HepG2 (cell line): ENCODE results near the gene RNF4. TPM values are rescaled to one million over a fixed set of nuclear protein-coding genes. Genes with fewer than 3 reads are reported as not detected.

Experiments
- ATAC-seq: fragments of 200-7000 bp; cut with Tn5 transposase; 3 replicates; pipeline ENCODE4 v1.9.1; 2020; ENCODE audit warnings: mild to moderate bottlenecking, moderate library complexity
- BruUV-seq: library from RNA; stranded (reverse); fragments of 400-500 nt; replicated peaks from 2 replicates; lab custom pipeline; 2021; lab: Mats Ljungman, UMichigan
- CTCF ChIA-PET: fragments of 300-600 bp; formaldehyde crosslinking; extraction: SDS; loops from one replicate; lab custom pipeline; 2021; ENCODE audit warnings: low total read pairs, inconsistent platforms, low intra/inter-chr PET ratio; lab: Yijun Ruan, JAX
- POLR2A ChIA-PET: fragments of 350-600 bp; sonication (Branson Sonifier 250); formaldehyde crosslinking; loops from one replicate; lab custom pipeline; 2020; ENCODE audit warnings: antibody characterized with exemption, inconsistent platforms; lab: Yijun Ruan, JAX
- DNase-seq: peaks from one replicate; pipeline ENCODE4 v3.0.0-alpha.2; 2015; ENCODE audit warnings: low spot score
- FAIRE-seq: peaks from 3 replicates; lab custom pipeline; 2011; peaks lifted over from hg19 to GRCh38; lab: Jason Lieb, UNC
- H2AFZ ChIP-seq: one replicate; pipeline ENCODE4 v1.6.1; 2011; ENCODE audit warnings: low read length, inconsistent platforms
- H3K27ac ChIP-seq: fragments of 300-600 bp; 3 replicates; pipeline ENCODE4 v1.8.0; 2011; ENCODE audit warnings: mixed run types, mild to moderate bottlenecking, mixed read lengths, low read length, inconsistent platforms; ENCODE audit not compliant: insufficient read depth; ENCODE audit errors: extremely low read length
- H3K27me3 ChIP-seq, 2 experiments: fragments of 200-600 bp in 1 of 2; 2 replicates in 1 of 2; 3 replicates in 1 of 2; pipeline versions ENCODE4 v1.6.0 to v1.8.0; 2011; ENCODE audit warnings: low read length in 2 of 2, mild to moderate bottlenecking in 2 of 2, moderate library complexity in 2 of 2, inconsistent platforms in 1 of 2; ENCODE audit not compliant: insufficient read depth in 2 of 2, control insufficient read depth in 1 of 2
- H3K36me3 ChIP-seq, 2 experiments: fragments of 200-600 bp in 1 of 2; replicated peaks in 1 of 2; 2 replicates in 1 of 2; 3 replicates in 1 of 2; pipeline versions ENCODE4 v1.5.1 to v1.8.0; 2011; ENCODE audit warnings: low read length in 2 of 2, inconsistent platforms in 1 of 2; ENCODE audit not compliant: insufficient read depth in 2 of 2, control insufficient read depth in 1 of 2
- H3K4me1 ChIP-seq: 2 replicates; pipeline ENCODE4 v1.5.1; 2012; ENCODE audit warnings: low read length, inconsistent platforms; ENCODE audit not compliant: insufficient read depth
- H3K4me2 ChIP-seq: 2 replicates; pipeline ENCODE4 v1.6.0; 2011; ENCODE audit warnings: low read depth, low read length, inconsistent platforms
- H3K4me3 ChIP-seq, 3 experiments: fragments of 200-600 bp in 1 of 3; sonication (generic), shearing (Covaris generic) in 1 of 3; replicated peaks in 1 of 3; 2 replicates each; pipeline ENCODE4 v1.5.1; 2011 to 2016; ENCODE audit warnings: low read length in 3 of 3, inconsistent platforms in 2 of 3, low read depth in 2 of 3, mild to moderate bottlenecking in 2 of 3, control low read depth in 1 of 3, mixed read lengths in 1 of 3; ENCODE audit not compliant: insufficient read depth in 1 of 3
- H3K79me2 ChIP-seq: one replicate; pipeline ENCODE4 v1.6.1; 2011; ENCODE audit warnings: low read length, inconsistent platforms; ENCODE audit not compliant: insufficient read depth
- H3K9ac ChIP-seq: 2 replicates; pipeline ENCODE4 v1.6.0; 2011; ENCODE audit warnings: mild to moderate bottlenecking, low read depth, low read length, inconsistent platforms; ENCODE audit not compliant: insufficient read depth
- H3K9me3 ChIP-seq: 2 replicates; pipeline ENCODE4 v1.5.1; 2012; ENCODE audit warnings: mild to moderate bottlenecking, low read length
- H4K20me1 ChIP-seq: 2 replicates; pipeline ENCODE4 v1.6.0; 2011; ENCODE audit warnings: inconsistent platforms, mild to moderate bottlenecking, low read length, moderate library complexity; ENCODE audit not compliant: insufficient read depth
- FOXA1 ChIP-seq, 2 experiments: fragments of 450-650 bp in 1 of 2; sonication (generic) in 1 of 2; formaldehyde crosslinking in 1 of 2; IDR thresholded peaks; 2 replicates each; pipeline versions ENCODE4 v1.4.0 to v1.6.1; 2016 to 2020; ENCODE audit warnings: missing genetic modification reagents in 1 of 2
- FOXP1 ChIP-seq, 2 experiments: fragments of 450-650 bp in 1 of 2; IDR thresholded peaks; 2 replicates each; pipeline ENCODE4 v1.6.1; 2017 to 2018; ENCODE audit warnings: antibody characterized with exemption in 1 of 2
- IKZF1 ChIP-seq: fragments of 450-650 bp; IDR thresholded peaks from 2 replicates; pipeline ENCODE4 v1.7.1; 2016
- LCORL ChIP-seq, 2 experiments: fragments of 450-650 bp in 1 of 2; sonication (generic) in 1 of 2; formaldehyde crosslinking in 1 of 2; IDR thresholded peaks; 2 replicates each; pipeline versions ENCODE4 v1.5.0 to v1.6.1; 2017 to 2020; ENCODE audit warnings: antibody characterized with exemption in 1 of 2, missing genetic modification reagents in 1 of 2
- SP2 ChIP-seq: sonication (generic); formaldehyde crosslinking; IDR thresholded peaks from 2 replicates; pipeline ENCODE4 v1.5.1; 2020; ENCODE audit warnings: mild to moderate bottlenecking, missing genetic modification reagents
- ZNF20 ChIP-seq: sonication (generic); formaldehyde crosslinking; IDR thresholded peaks from 2 replicates; pipeline ENCODE4 v1.4.0; 2020; ENCODE audit warnings: mild to moderate bottlenecking, moderate library complexity, missing genetic modification reagents
- ZNF282 ChIP-seq: fragments of 450-650 bp; IDR thresholded peaks from 2 replicates; pipeline ENCODE4 v1.6.1; 2018; ENCODE audit not compliant: partially characterized antibody
- WGBS: methylation state at CpG from one replicate; pipeline ENCODE4 v1.1.6; 2017; ENCODE audit warnings: low lambda C conversion rate; 5-methylcytosine and 5-hydroxymethylcytosine counted together
- in situ Hi-C: cut with HindIII; loops from 2 replicates; pipeline ENCODE4 v1.10.0; 2017; ENCODE audit warnings: low pct_unique_long_range_greater_than_20kb; ENCODE audit not compliant: extremely low pct_ligation_motif_present
- intact Hi-C: fragments of 100-400 bp; cut with micrococcal nuclease; formaldehyde crosslinking; loops from one replicate; pipeline ENCODE4 v1.10.0; 2022; ENCODE audit not compliant: unreplicated experiment
- polyA plus RNA-seq, 8 experiments: library from polyadenylated mRNA; depleted of rRNA in 3 of 8; stranded (reverse) in 7 of 8; unstranded in 1 of 8; fragments of >200 nt; fragmentation: Illumina TruSeq in 4 of 8; extraction: Trizol in 4 of 8; gene quantifications; 2 replicates each; pipeline versions ENCODE4 v1.2.1 to v1.2.3, GENCODE V29; 2011 to 2016; ENCODE audit warnings: low read depth in 4 of 8, missing spikeins in 1 of 8, mixed read lengths in 1 of 8; ENCODE audit not compliant: insufficient read depth in 1 of 8
- total RNA-seq, 5 experiments: library from RNA; depleted of rRNA; stranded (reverse); fragments of >200 nt; fragmentation: Illumina TruSeq; extraction: Trizol; gene quantifications; 2 replicates each; pipeline ENCODE4 v1.2.3, GENCODE V29; 2016; ENCODE audit warnings: low read depth in 1 of 5
- TF ChIP-seq, protein P1 (sequence below): sonication (generic); formaldehyde crosslinking; IDR thresholded peaks from 2 replicates; pipeline ENCODE4 v1.8.1; 2022; ENCODE audit warnings: low read depth, mild to moderate bottlenecking, missing genetic modification reagents

Gene RNF4
- total and polyA plus RNA-seq, 2 of the 13 experiments (the other 11 are each of a cell fraction or from before 2014, with no cell fraction given) = 38.1 to 45.1 TPM

DNA sequence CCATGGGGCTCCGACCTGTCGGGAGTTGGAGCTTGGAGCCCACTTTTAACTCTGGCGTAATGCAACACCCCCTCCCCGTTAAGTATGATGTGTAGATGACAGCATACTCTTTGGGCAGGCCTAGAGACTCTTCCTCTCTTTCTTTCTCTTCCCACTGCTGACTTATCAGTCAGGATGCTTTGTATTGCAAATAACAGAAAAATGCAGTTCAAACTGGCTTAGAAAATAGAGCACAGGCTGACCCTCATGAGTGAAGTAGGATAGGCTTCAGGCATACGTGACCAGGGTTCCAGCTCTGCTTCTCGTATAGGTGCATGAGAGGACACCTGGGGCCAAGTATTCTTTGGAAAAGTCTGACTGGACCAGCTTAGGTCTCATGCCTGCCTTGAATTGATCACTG lies 23.3 kb upstream of the RNF4 start (continued):
- TF ChIP-seq, protein P1, sequence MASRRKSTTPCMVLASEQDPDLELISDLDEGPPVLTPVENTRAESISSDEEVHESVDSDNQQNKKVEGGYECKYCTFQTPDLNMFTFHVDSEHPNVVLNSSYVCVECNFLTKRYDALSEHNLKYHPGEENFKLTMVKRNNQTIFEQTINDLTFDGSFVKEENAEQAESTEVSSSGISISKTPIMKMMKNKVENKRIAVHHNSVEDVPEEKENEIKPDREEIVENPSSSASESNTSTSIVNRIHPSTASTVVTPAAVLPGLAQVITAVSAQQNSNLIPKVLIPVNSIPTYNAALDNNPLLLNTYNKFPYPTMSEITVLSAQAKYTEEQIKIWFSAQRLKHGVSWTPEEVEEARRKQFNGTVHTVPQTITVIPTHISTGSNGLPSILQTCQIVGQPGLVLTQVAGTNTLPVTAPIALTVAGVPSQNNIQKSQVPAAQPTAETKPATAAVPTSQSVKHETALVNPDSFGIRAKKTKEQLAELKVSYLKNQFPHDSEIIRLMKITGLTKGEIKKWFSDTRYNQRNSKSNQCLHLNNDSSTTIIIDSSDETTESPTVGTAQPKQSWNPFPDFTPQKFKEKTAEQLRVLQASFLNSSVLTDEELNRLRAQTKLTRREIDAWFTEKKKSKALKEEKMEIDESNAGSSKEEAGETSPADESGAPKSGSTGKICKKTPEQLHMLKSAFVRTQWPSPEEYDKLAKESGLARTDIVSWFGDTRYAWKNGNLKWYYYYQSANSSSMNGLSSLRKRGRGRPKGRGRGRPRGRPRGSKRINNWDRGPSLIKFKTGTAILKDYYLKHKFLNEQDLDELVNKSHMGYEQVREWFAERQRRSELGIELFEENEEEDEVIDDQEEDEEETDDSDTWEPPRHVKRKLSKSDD (CRISPR knock-in tag) = no peak

DNA sequence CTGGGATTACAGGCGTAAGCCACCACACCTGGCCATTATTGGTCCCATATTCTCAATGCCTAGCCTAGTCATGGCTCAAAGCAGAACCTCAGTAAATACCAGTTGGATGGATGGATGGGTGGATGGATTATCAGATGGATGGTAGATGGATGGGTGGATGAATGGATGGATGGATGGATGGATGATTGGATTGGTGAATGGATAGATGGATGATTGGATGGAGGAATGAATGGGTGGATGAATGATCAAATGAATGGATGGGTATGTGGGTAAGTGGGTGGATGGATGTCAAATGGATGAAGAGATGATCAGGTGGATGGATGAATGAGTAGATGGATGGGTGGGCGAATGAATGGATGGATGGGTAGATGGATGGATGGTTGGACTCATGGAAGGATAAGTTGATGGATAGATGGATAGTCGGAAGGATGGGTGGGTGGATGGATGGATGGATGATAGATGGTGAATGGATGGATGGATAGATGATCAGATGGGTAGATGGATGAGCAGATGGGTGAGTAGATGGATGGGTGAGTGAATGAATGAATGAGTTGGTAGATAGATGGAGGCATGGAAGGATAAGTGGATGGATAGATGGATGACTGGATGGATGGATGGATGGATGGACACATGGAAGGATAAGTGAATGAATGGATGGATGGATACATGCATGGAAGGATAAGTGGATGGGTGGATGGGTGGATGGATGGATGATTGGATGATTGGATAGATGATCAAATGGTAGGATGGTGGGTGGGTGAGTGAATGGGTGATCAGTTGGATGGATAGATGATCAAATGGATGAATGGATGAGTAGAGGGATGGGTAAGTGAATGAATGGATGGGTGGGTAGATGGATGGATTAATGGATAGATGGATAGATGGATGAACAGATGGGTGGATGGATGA lies 22.0 kb upstream of the RNF4 start:
- DNase-seq (no peak), FAIRE-seq (no peak)
- intact Hi-C loops = loop anchor here (5.0 kb wide), 1 partner anchor 440 kb away; the partner anchor contains the start of gene NELFA

More for the DNA sequence above, 22.0 kb upstream of the RNF4 start:
- Histone ChIP-seq H3K4me1 (peaks cover 6% of the 10 kb centered on the region), H3K27ac (no peak overlapping the region), H3K9ac (no peak overlapping the region), H4K20me1 (no peaks in the 10 kb centered on the region), H3K4me2 (no peak overlapping the region), H3K4me3 (no peak overlapping the region), H3K79me2 (no peaks in the 10 kb centered on the region), H3K27me3 (peaks cover 4 to 31% of the 10 kb centered on the region in 2 experiments; a peak in 4 of 5 replicates), H3K9me3 (no peaks in the 10 kb centered on the region), H3K36me3 (no peaks in the 10 kb centered on the region), H2AFZ (no peak overlapping the region)
- ChIA-PET CTCF (no interaction called here), POLR2A (no interaction called here)
- in situ Hi-C loops = no loop called here
- ATAC-seq = no peak
- 6% methylated on average over 3 of the region's 3 CpGs for WGBS
- BruUV-seq = no TSS peak
- TF ChIP-seq SP2 (no peak), ZNF282 (peak; percentile 80), FOXA1 (IDR thresholded peaks at IDR 0.05) (peak; percentile 12; the same call in 1 of the 2 replicates), FOXA1 (CRISPR knock-in tag; IDR thresholded peaks at IDR 0.05) (no peak), FOXP1 (IDR thresholded peaks at IDR 0.05) (peak; percentile 13; the same call in 1 of the 2 replicates), FOXP1 (CRISPR knock-in tag; IDR thresholded peaks at IDR 0.05) (no peak), IKZF1 (0 out of 2 replicates have a peak, but pooled peaks have one; percentile 62), ZNF20 (CRISPR knock-in tag) (no peak), LCORL (IDR thresholded peaks at IDR 0.05) (peak; percentile 36; the same call in 1 of the 2 replicates), LCORL (CRISPR knock-in tag; IDR thresholded peaks at IDR 0.05) (no peak)
